ENCODE measurements around the gene DPEP1.
"Not testable (repeated sequence)": the region's sequence is repeated elsewhere in the genome, so short reads cannot be mapped to it uniquely, and the experiment has no call there.

DPEP1 gene

DNA sequence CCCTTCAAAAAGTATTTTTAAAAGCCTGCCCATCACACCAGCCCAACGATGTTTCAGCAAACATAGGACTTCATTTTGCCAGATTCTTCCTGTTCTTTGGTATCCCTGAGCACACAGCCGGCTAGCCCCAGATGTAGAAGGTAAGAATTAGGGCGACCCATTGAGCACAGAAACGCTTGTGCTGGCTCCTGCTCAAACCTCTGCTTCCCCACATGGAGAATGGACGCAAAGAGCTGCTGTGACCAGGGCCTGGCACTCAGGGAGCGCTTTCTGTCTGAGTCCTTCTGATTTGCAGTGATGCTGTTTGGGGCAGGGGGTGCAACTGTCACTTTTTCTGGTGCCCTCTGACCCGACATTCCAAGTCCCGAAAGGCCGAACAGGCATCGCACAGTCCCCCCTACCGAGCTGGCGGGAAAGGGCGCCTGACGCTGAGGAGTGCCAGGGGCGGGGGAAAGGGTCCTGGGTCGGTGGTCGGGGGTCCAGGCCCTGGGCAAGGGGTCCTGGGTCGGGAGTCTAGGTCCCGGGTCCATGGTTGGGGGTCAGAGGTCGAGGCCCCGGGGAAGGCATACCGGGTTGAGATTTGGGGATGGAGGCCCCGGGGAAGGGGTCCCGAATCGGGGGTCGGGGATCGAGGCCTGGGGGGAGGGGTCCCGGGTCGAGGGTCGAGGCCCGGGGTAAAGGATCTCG, 43.1 kb downstream of the DPEP1 start:
- DNase-seq, result no peak

DNA sequence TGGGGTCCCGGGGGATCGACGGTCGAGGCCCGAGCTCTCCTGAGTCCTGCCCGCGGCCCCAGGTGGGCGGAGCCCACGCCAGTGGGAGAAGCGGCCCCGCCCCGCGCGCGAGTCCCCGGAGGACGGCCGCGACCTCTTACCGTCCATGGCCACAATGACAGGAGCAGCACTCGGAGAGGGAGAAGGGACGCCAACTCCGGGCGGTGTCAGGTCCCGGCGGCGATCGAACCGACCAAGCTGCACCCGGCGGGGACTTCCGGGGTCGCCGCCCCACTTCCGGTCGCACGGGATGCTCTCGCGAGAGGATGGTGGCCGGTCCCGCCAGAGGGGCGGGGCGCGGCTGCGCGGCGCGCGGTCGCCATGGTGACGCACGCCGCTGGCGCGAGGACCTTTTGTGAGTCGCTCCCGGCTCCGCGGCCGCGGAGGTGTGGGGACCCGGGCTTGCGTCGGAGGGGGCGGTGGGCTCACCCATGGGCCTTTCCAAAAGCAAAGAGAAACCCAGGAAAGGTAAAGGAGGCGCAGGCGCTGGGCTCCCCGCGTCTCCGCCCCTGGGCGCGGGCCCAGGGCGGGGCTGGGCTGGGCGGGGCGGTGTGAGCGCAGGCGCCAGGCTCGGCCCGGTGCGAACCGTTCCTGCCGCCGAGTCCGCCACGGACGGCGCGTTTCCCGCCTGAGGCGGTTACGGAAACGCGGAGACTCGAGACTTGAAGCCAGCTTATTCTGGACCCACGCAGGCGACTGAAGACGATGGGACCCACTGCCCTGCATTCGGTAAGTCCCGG, 44.2 kb downstream of the DPEP1 start, which contains the start of the genes CHMP1A and SPATA33:
Gene CHMP1A (minus strand): TSS at position 267 of the 779 bp plus-strand sequence. CDS start 120 bp downstream, at position 147.
Gene SPATA33 (plus strand): TSS at position 395 of the 779 bp plus-strand sequence. CDS start 76 bp downstream, at position 471.
- peak; percentile 92 for DNase-seq

DNA sequence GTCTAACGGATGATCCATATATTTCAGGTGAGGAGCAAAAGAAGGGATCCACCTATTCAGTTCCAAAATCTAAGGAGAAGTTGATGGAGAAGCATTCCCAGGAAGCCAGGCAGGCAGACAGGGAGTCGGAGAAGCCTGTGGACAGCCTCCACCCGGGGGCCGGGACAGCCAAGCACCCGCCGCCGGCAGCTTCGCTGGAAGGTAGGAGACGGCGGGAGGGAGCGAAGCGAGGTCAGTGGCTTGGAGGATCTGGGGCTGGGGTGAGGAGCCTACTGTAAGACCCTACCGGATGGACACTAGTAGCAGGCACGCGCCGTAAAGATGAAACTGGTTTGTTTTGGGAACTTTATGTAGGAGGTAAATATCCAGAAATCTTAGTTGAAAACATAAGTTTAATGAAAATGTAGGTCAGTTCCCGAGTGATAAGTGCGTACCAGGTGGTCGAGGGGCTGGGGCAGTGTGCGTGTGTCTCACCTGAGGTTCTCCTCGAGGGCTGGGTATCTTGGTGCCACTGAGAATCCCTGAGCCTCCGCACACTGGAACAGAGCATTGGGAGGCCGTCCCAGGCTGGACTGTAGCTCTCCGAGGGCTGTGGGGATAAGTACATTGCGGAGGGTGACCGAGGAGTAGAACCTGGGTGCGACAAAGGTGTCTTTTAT, 44.9 kb downstream of the DPEP1 start:
- peak; percentile 4 for DNase-seq

- no peak for DNase-seq
Measured at GRCh38 chr16:89660146-89660545, 46.7 kb downstream of the DPEP1 start.

DNA sequence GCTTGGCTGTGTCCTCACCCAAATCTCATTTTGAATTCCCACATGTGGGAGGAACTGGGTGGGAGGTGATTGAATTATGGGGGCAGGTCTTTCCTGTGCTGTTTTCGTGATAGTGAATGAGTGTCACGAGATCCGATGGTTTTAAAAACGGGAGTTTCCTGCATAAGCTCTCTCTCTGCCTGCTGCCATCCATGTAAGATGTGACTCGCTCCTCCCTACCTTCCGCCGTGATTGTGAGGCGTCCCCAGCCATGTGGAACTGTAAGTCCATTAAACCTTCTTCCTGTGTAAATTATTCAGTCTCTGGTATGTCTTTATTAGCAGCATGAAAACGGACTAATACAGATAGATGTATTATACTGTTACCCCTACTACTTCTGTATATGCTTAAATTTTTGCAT, 47.8 kb downstream of the DPEP1 start:
- DNase-seq, result no peak

DNA sequence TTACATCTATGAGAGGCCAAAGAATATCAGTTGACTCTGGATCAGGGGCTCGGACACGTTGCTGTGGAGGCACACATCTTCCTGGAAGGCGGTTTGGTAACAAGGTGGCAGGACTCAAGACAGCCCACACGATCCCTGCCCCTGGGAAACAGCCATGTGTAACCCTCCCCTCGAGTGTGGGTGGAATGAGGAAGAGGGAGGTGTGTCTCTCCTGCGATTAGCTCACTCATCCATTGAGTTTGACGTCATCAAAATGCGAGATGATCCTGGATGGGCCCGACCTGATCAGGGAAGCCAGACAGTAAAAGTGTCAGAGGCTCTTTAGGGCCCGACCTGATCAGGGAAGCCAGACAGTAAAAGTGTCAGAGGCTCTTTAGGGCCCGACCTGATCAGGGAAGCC, 50.8 kb downstream of the DPEP1 start:
- not testable (repeated sequence) for DNase-seq

DNA sequence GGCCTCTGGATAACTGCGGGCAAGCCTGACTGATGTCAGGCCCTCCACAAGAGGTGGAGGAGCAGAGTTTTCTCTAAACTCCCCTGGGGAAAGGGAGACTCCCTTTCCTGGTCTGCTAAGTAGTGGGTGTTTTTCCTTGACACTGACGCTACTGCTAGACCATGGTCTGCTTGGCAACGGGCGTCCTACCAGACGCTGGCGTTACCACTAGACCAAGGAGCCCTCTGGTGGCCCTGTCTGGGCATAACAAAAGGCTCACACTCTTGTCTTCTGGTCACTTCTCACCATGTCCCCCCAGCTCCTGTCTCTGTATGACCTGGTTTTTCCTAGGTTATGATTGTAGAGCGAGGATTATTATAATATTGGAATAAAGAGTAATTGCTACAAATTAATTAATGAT, 53.6 kb downstream of the DPEP1 start:
- DNase-seq, result not testable (repeated sequence)

DNA sequence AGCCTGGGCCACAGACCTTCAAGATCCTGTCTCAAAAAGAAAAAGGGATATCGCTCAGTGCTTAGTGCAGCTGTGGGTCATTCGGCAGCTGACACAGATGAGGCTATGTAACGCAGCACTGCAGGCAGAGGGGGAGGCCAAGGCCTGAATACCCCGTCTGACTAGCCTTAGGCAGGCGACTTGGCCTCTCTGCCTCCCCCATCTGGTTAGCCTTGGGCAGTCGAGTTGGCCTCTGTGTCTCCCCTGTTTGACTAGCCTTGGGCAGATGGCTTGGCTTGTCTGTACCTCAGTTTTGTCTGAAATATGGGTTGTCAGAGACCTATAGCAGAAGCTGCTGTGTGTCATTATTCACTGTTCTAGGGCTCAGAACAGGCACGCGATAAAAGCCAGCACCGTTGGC, 54.2 kb downstream of the DPEP1 start:
- DNase-seq, result no peak

- no peak for DNase-seq
Measured at GRCh38 chr16:89668790-89669158, 55.3 kb downstream of the DPEP1 start.

- no peak for DNase-seq
Measured at GRCh38 chr16:89669755-89670154, 56.3 kb downstream of the DPEP1 start.

GRCh38 chr16:89670496-89671431, 57.3 kb downstream of the DPEP1 start:
- DNase-seq, result no peak

DNA sequence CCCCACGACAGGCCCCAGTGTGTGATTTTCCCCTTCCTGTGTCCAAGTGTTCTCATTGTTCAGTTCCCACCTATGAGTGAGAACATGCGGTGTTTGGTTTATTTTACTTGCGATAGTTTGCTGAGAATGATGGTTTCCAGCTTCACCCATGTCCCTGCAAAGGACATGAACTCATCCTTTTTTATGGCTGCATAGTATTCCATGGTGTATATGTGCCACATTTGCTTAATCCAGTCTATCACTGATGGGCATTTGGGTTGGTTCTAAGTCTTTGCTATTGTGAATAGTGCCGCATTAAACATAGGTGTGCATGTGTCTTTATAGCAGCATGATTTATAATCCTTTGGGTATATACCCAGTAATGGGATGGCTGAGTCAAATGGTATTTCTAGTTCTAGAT, 58.1 kb downstream of the DPEP1 start:
- not testable (repeated sequence) for DNase-seq

DNA sequence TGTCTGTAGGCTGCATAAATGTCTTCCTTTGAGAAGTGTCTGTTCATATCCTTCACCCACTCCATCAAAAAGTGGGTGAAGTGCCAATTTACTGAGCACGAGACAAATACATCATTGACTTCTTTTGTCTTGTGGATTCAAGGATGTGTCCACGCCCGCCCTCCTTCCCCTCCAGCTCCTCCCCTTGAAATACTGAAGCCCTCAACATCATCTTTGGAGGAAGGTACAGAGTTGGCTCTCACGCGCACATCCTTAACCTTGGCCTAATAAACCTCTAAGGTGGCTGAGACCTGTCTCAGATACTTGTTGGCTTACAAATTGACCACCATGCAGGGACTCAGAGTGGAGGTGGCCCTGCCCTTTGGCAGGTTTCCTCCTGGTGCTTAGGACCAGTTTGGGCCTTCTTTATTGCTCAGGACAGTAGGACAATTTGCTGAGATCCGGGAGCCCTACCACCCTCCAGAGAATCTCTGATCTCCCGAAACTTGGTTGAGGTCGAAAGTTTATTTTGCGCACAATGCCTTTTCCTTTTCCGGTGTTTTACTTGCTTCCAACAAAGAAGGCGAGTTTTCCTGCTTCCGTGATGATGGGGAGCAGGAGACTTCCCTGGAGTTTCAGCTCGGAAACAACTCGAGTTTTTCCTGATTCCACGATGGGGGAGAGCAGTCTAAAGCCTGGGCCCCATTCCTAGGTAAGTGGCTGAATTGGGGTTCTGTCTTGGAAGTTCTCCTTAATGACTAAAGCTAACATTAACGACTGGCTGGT, 58.9 kb downstream of the DPEP1 start:
- DNase-seq, result no peak

DNA sequence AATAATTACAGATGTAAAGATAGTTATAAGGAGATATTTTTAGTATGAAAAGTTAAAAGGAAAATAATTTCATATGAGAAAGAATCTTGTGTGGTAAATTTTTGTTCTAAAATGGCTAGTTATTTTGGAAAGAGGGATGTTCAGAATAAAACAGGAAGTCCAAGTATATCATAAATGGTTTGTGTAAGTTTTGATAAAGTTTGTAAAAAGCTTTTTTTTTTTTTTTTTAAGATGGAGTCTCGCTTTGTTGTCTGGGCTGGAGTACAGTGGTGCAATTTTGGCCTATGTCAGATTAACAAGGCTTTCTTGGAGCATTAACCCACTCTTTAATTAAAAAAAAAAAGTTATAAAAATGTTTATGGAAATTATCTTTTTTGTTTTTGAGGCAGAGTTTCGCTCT, 64.8 kb downstream of the DPEP1 start:
- no peak for DNase-seq

DNA sequence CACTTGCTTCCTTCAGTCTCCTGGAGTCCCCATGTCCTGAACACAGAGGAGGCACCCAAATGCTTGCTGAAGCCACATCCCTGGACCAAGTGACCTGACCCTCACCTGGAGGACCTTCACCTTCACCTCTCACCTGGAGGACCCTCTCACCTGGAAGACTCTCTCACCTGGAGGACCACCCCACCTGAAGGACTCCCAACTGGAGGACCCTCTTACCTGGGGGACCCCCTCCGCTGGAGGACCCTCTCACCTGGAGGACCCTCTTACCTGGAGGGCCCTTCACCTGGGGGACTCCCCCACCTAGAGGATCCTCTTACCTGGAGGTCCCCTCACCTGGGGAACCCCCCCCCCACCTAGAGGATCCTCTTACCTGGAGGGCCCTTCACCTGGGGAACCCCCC, 72.5 kb downstream of the DPEP1 start:
- no peak for DNase-seq

GRCh38 chr16:89686520-89687091, 73.2 kb downstream of the DPEP1 start, which contains the start of gene CDK10:
CDK10 (plus strand) TSS chr16:89686689; CDS start chr16:89686711, 22 bp downstream.
- peak; percentile 84 for DNase-seq

DNA sequence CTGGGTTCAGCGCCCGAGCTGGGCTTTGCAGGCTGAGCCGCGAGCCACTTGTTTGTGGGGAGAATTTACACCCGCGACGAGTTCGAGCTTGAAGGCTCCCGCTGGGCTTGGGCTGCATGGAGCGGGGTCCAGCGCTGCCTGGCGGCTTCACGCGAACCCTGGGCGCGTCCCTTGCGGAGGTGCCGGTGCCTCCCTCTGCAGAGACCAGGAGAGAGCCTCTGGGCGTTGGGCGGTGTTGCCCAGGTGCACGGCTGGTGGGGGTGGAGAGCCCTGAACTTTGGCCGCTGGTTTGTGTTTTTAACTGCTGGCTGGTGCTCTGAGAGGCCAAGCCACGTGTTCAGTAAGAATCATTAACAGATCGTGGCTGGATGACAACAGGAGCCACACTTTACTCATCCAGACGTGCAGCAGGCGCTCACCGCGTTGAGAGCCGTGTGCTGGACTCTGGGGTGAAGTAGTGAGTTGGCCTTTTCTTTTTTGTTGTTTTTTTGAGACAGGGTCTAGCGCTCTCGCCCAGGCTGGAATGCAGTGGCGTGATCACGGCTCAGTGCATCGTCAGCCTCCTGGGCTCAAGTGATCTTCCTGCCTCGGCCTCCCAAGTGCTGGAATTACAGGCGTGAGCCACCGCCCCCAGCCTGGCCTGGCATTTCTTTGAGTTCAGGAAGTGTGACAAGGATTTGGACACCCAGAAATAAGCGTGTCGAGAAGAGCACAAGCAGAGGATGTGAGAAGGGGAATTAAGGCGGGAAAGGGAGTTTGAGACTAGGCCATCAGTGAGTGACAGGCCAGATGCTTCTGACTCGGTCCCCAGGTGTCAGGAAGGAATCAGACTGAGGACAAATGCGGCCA, 73.9 kb downstream of the DPEP1 start:
- no peak for DNase-seq

All from NCI-H2171 (cell line).